DND-41 (cell line): ENCODE data around the gene ITGAV.

Source experiments
- ATAC-seq: fragments of 200-7000 bp; cut with Tn5 transposase; 3 replicates; pipeline ENCODE4 v1.9.1; 2021; ENCODE audit warnings: low read depth; ENCODE audit not compliant: insufficient read depth
- DNase-seq: peaks from one replicate; pipeline ENCODE4 v3.0.0-alpha.2; 2020
- H2AFZ ChIP-seq: 2 replicates; pipeline ENCODE4 v1.6.0; 2012; ENCODE audit warnings: low read depth, low read length
- H3K27ac ChIP-seq: 2 replicates; pipeline ENCODE4 v1.5.1; 2012; ENCODE audit warnings: low read length, inconsistent platforms
- H3K27me3 ChIP-seq: fragments of 200-600 bp; sonication (generic); 2 replicates; pipeline ENCODE4 v1.6.0; 2012; ENCODE audit warnings: low read length, mild to moderate bottlenecking, inconsistent platforms; ENCODE audit not compliant: insufficient read depth, poor library complexity
- H3K36me3 ChIP-seq: 2 replicates; pipeline ENCODE4 v1.5.1; 2012; ENCODE audit warnings: low read length, inconsistent platforms; ENCODE audit not compliant: insufficient read depth
- H3K4me1 ChIP-seq: 2 replicates; pipeline ENCODE4 v1.5.1; 2012; ENCODE audit warnings: mild to moderate bottlenecking, low read length; ENCODE audit not compliant: insufficient read depth
- H3K4me2 ChIP-seq: 2 replicates; pipeline ENCODE4 v1.6.0; 2012; ENCODE audit warnings: mild to moderate bottlenecking, moderate library complexity, low read length, inconsistent platforms; ENCODE audit not compliant: insufficient read depth
- H3K4me3 ChIP-seq, 2 experiments: fragments of 200-600 bp in 1 of 2; shearing (Covaris generic) in 1 of 2; 2 replicates each; pipeline ENCODE4 v1.5.1; 2012 to 2016; ENCODE audit warnings: inconsistent platforms in 2 of 2, low read length in 2 of 2, mild to moderate bottlenecking in 2 of 2, low read depth in 1 of 2, moderate library complexity in 1 of 2
- H3K79me2 ChIP-seq: 2 replicates; pipeline ENCODE4 v1.6.0; 2012; ENCODE audit warnings: low read length, inconsistent platforms; ENCODE audit not compliant: insufficient read depth
- H3K9ac ChIP-seq: 2 replicates; pipeline ENCODE4 v1.6.0; 2012; ENCODE audit warnings: low read depth, mild to moderate bottlenecking, inconsistent platforms, low read length, moderate library complexity
- H3K9me3 ChIP-seq: 2 replicates; pipeline ENCODE4 v1.5.1; 2012; ENCODE audit warnings: low read length, moderate library complexity, mild to moderate bottlenecking, inconsistent platforms; ENCODE audit not compliant: insufficient read depth, severe bottlenecking
- H4K20me1 ChIP-seq: 2 replicates; pipeline ENCODE4 v1.6.0; 2012; ENCODE audit warnings: low read length; ENCODE audit not compliant: insufficient read depth
- CTCF ChIP-seq: IDR thresholded peaks from 2 replicates; pipeline ENCODE4 v1.5.1; 2012; ENCODE audit warnings: borderline replicate concordance, low read length, moderate library complexity, mild to moderate bottlenecking; ENCODE audit not compliant: poor library complexity, severe bottlenecking; ENCODE audit errors: extremely low read depth
- EZH2 ChIP-seq: IDR thresholded peaks from 3 replicates; pipeline ENCODE4 v1.6.1; 2012; ENCODE audit warnings: borderline replicate concordance, low read depth, mild to moderate bottlenecking, moderate library complexity, low read length, inconsistent platforms; ENCODE audit not compliant: severe bottlenecking

ITGAV gene

GRCh38 chr2:186632417-186632816 lies 42.6 kb downstream of the ITGAV start:
- H3K4me1 ChIP-seq = no peaks in the 10 kb centered on the region
- H3K36me3 ChIP-seq = no peaks in the 10 kb centered on the region
- no peak overlapping the region for H3K4me3 ChIP-seq
- H3K4me2 ChIP-seq = no peak overlapping the region
- DNase-seq (no peak), ATAC-seq (no peak)
- H3K27ac ChIP-seq = no peak overlapping the region
- no peak overlapping the region for H3K9ac ChIP-seq
- no peaks in the 10 kb centered on the region for H3K9me3 ChIP-seq
- no peaks in the 10 kb centered on the region for H4K20me1 ChIP-seq
- TF ChIP-seq CTCF = no peak
- no peak for TF ChIP-seq EZH2
- H2AFZ ChIP-seq = no peak overlapping the region
- H3K79me2 ChIP-seq = no peaks in the 10 kb centered on the region
- no peaks in the 10 kb centered on the region for H3K27me3 ChIP-seq

GRCh38 chr2:186634701-186635100 lies 44.8 kb downstream of the ITGAV start:
- Histone ChIP-seq H3K4me1 (no peaks in the 10 kb centered on the region), H4K20me1 (no peaks in the 10 kb centered on the region), H3K27ac (no peak overlapping the region), H3K27me3 (no peaks in the 10 kb centered on the region), H2AFZ (no peak overlapping the region), H3K79me2 (no peaks in the 10 kb centered on the region), H3K9me3 (no peaks in the 10 kb centered on the region), H3K36me3 (peaks cover 3% of the 10 kb centered on the region; the same call in 1 of the 2 replicates), H3K9ac (no peak overlapping the region), H3K4me3 (no peak overlapping the region), H3K4me2 (no peak overlapping the region)
- DNase-seq = no peak
- ATAC-seq = no peak
- no peak for TF ChIP-seq EZH2
- TF ChIP-seq CTCF = no peak

GRCh38 chr2:186636800-186637496 lies 47.1 kb downstream of the ITGAV start:
- Histone ChIP-seq H3K27me3 (no peaks in the 10 kb centered on the region), H3K27ac (no peak overlapping the region), H2AFZ (no peak overlapping the region), H4K20me1 (no peaks in the 10 kb centered on the region), H3K4me3 (no peak overlapping the region), H3K4me2 (no peak overlapping the region), H3K79me2 (no peaks in the 10 kb centered on the region), H3K4me1 (no peaks in the 10 kb centered on the region), H3K9me3 (no peaks in the 10 kb centered on the region), H3K9ac (no peak overlapping the region), H3K36me3 (peaks cover 12% of the 10 kb centered on the region; the same call in 1 of the 2 replicates)
- no peak for ATAC-seq
- no peak for DNase-seq
- no peak for TF ChIP-seq EZH2
- TF ChIP-seq CTCF = no peak

GRCh38 chr2:186637497-186637800 lies 47.6 kb downstream of the ITGAV start:
- Histone ChIP-seq H3K4me3 (no peak overlapping the region), H3K4me2 (no peak overlapping the region), H3K9me3 (no peaks in the 10 kb centered on the region), H3K79me2 (no peaks in the 10 kb centered on the region), H3K9ac (no peak overlapping the region), H3K27me3 (no peaks in the 10 kb centered on the region), H3K4me1 (no peaks in the 10 kb centered on the region), H2AFZ (no peak overlapping the region), H4K20me1 (no peaks in the 10 kb centered on the region), H3K36me3 (peaks cover 12% of the 10 kb centered on the region; the same call in 1 of the 2 replicates), H3K27ac (no peak overlapping the region)
- no peak for DNase-seq
- TF ChIP-seq EZH2 (no peak), CTCF (no peak)
- no peak for ATAC-seq
